ENCODE results near the gene DLGAP5.
A peak's percentile ranks its signal among the peaks of the same experiment; 100 is the strongest.

DLGAP5 gene

GRCh38 chr14:55139696-55140509 is 51.5 kb downstream of the DLGAP5 start:
- H3K4me3 ChIP-seq (ENCODE audit: low read depth, low read length), result no peak overlapping the region
- no peak for TF ChIP-seq CTCF (conservative IDR thresholded peaks at IDR 0.05; ENCODE audit: low read depth, low read length)
- no peak for DNase-seq (ENCODE audit: low read depth)

- no peak for TF ChIP-seq CTCF (conservative IDR thresholded peaks at IDR 0.05; ENCODE audit: low read depth, low read length)
- DNase-seq (ENCODE audit: low read depth), result no peak
- no peak overlapping the region for H3K4me3 ChIP-seq (ENCODE audit: low read depth, low read length)
Measured at GRCh38 chr14:55139141-55139540, 52.2 kb downstream of the DLGAP5 start.

- no peak for DNase-seq (ENCODE audit: low read depth)
- peak; percentile 47 for TF ChIP-seq CTCF (conservative IDR thresholded peaks at IDR 0.05; ENCODE audit: low read depth, low read length)
- no peak overlapping the region for H3K4me3 ChIP-seq (ENCODE audit: low read depth, low read length)
Measured at GRCh38 chr14:55138091-55138490, 53.3 kb downstream of the DLGAP5 start.

- DNase-seq (ENCODE audit: low read depth), result peak; percentile 94
- no peak overlapping the region for H3K4me3 ChIP-seq (ENCODE audit: low read depth, low read length)
- peak; percentile 51 for TF ChIP-seq CTCF (conservative IDR thresholded peaks at IDR 0.05; ENCODE audit: low read depth, low read length)
Measured at GRCh38 chr14:55136885-55137786, 54.2 kb downstream of the DLGAP5 start.

- no peak for TF ChIP-seq CTCF (conservative IDR thresholded peaks at IDR 0.05; ENCODE audit: low read depth, low read length)
- no peak overlapping the region for H3K4me3 ChIP-seq (ENCODE audit: low read depth, low read length)
- DNase-seq (ENCODE audit: low read depth), result peak; percentile 65
Measured at GRCh38 chr14:55136241-55136640, 55.1 kb downstream of the DLGAP5 start.

GRCh38 chr14:55133416-55133815 is 58.0 kb downstream of the DLGAP5 start:
- DNase-seq (ENCODE audit: low read depth), result peak; percentile 61
- no peak overlapping the region for H3K4me3 ChIP-seq (ENCODE audit: low read depth, low read length)
- peak; percentile 47 for TF ChIP-seq CTCF (conservative IDR thresholded peaks at IDR 0.05; ENCODE audit: low read depth, low read length)

Measured in choroid plexus epithelial cell (primary cell).